DND-41 (cell line): ENCODE results near the gene CABLES2.

Experiments
- ATAC-seq: fragments of 200-7000 bp; cut with Tn5 transposase; 3 replicates; pipeline ENCODE4 v1.9.1; 2021; ENCODE audit warnings: low read depth; ENCODE audit not compliant: insufficient read depth
- DNase-seq: peaks from one replicate; pipeline ENCODE4 v3.0.0-alpha.2; 2020
- H2AFZ ChIP-seq: 2 replicates; pipeline ENCODE4 v1.6.0; 2012; ENCODE audit warnings: low read depth, low read length
- H3K27ac ChIP-seq: 2 replicates; pipeline ENCODE4 v1.5.1; 2012; ENCODE audit warnings: low read length, inconsistent platforms
- H3K27me3 ChIP-seq: fragments of 200-600 bp; sonication (generic); 2 replicates; pipeline ENCODE4 v1.6.0; 2012; ENCODE audit warnings: low read length, mild to moderate bottlenecking, inconsistent platforms; ENCODE audit not compliant: insufficient read depth, poor library complexity
- H3K36me3 ChIP-seq: 2 replicates; pipeline ENCODE4 v1.5.1; 2012; ENCODE audit warnings: low read length, inconsistent platforms; ENCODE audit not compliant: insufficient read depth
- H3K4me1 ChIP-seq: 2 replicates; pipeline ENCODE4 v1.5.1; 2012; ENCODE audit warnings: mild to moderate bottlenecking, low read length; ENCODE audit not compliant: insufficient read depth
- H3K4me2 ChIP-seq: 2 replicates; pipeline ENCODE4 v1.6.0; 2012; ENCODE audit warnings: mild to moderate bottlenecking, moderate library complexity, low read length, inconsistent platforms; ENCODE audit not compliant: insufficient read depth
- H3K4me3 ChIP-seq, 2 experiments: fragments of 200-600 bp in 1 of 2; shearing (Covaris generic) in 1 of 2; 2 replicates each; pipeline ENCODE4 v1.5.1; 2012 to 2016; ENCODE audit warnings: inconsistent platforms in 2 of 2, low read length in 2 of 2, mild to moderate bottlenecking in 2 of 2, low read depth in 1 of 2, moderate library complexity in 1 of 2
- H3K79me2 ChIP-seq: 2 replicates; pipeline ENCODE4 v1.6.0; 2012; ENCODE audit warnings: low read length, inconsistent platforms; ENCODE audit not compliant: insufficient read depth
- H3K9ac ChIP-seq: 2 replicates; pipeline ENCODE4 v1.6.0; 2012; ENCODE audit warnings: low read depth, mild to moderate bottlenecking, inconsistent platforms, low read length, moderate library complexity
- H3K9me3 ChIP-seq: 2 replicates; pipeline ENCODE4 v1.5.1; 2012; ENCODE audit warnings: low read length, moderate library complexity, mild to moderate bottlenecking, inconsistent platforms; ENCODE audit not compliant: insufficient read depth, severe bottlenecking
- H4K20me1 ChIP-seq: 2 replicates; pipeline ENCODE4 v1.6.0; 2012; ENCODE audit warnings: low read length; ENCODE audit not compliant: insufficient read depth
- EZH2 ChIP-seq: IDR thresholded peaks from 3 replicates; pipeline ENCODE4 v1.6.1; 2012; ENCODE audit warnings: borderline replicate concordance, low read depth, mild to moderate bottlenecking, moderate library complexity, low read length, inconsistent platforms; ENCODE audit not compliant: severe bottlenecking
- TF ChIP-seq, protein P1 (sequence below): IDR thresholded peaks from 2 replicates; pipeline ENCODE4 v1.5.1; 2012; ENCODE audit warnings: borderline replicate concordance, low read length, moderate library complexity, mild to moderate bottlenecking; ENCODE audit not compliant: poor library complexity, severe bottlenecking; ENCODE audit errors: extremely low read depth

The CABLES2 gene

DNA sequence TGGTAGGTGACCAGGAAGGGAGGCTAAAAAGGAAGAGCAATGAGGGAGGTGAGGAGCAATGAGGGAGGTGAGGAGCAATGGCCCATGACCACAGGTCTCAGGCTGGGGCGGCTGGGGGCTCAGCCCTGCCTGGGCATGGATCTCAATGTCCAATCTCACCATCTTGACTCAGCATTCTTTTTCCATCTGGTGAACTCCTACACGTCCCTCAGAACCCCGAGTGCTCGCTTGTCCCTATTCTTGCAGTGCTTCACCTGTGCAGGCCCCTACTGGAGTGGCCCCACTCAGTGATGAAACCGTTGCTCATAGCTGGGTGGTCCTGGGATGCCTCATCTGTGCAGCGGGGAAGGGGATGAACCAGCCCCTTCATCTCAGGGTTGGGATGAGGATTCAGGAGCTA, 37.2 kb upstream of the CABLES2 start:
- DNase-seq (no peak), ATAC-seq (no peak)
- no peaks in the 10 kb centered on the region for H3K79me2 ChIP-seq
- H3K4me1 ChIP-seq, result no peaks in the 10 kb centered on the region
- no peak overlapping the region for H2AFZ ChIP-seq
- no peak overlapping the region for H3K4me2 ChIP-seq
- peaks cover 5% of the 10 kb centered on the region for H3K27me3 ChIP-seq
- H3K36me3 ChIP-seq, result no peaks in the 10 kb centered on the region
- no peak overlapping the region for H3K4me3 ChIP-seq
- H4K20me1 ChIP-seq, result peaks cover 30% of the 10 kb centered on the region; the same call in 1 of the 2 replicates
- no peak overlapping the region for H3K27ac ChIP-seq
- no peak overlapping the region for H3K9ac ChIP-seq
- TF ChIP-seq EZH2, result no peak
- TF ChIP-seq, protein P1, sequence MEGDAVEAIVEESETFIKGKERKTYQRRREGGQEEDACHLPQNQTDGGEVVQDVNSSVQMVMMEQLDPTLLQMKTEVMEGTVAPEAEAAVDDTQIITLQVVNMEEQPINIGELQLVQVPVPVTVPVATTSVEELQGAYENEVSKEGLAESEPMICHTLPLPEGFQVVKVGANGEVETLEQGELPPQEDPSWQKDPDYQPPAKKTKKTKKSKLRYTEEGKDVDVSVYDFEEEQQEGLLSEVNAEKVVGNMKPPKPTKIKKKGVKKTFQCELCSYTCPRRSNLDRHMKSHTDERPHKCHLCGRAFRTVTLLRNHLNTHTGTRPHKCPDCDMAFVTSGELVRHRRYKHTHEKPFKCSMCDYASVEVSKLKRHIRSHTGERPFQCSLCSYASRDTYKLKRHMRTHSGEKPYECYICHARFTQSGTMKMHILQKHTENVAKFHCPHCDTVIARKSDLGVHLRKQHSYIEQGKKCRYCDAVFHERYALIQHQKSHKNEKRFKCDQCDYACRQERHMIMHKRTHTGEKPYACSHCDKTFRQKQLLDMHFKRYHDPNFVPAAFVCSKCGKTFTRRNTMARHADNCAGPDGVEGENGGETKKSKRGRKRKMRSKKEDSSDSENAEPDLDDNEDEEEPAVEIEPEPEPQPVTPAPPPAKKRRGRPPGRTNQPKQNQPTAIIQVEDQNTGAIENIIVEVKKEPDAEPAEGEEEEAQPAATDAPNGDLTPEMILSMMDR, result no peak
- H3K9me3 ChIP-seq, result no peaks in the 10 kb centered on the region

DNA sequence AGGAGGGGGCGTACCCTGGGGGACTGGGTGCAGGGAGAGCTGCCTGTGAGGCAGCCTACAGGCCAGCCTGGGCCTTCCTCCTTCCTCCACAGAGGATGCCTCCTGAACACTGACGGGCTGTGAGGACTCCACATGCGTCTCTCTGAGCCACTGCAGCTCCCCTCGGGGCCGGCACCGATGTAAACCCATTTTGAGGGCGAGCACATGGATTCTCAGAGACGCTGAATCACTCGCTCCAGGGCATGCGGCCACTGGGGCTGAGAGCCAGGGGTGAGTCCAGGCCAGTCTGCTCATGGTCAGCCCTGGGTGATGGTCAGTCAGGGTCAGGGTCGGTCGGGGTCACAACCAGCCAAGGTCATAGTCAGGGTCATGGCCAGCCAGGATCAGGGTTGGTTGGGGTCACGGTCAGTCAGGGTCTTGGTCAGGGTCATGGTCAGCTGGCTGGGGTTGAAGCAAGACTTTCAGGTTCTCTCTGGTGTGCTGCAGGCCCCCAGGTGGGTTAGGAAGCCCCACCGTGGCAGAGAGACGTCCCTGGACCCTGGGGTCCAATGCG, 35.0 kb upstream of the CABLES2 start:
- Histone ChIP-seq H4K20me1 (peaks cover 33% of the 10 kb centered on the region; the same call in 1 of the 2 replicates), H3K36me3 (no peaks in the 10 kb centered on the region), H3K4me3 (no peak overlapping the region), H3K9ac (no peak overlapping the region), H3K79me2 (no peaks in the 10 kb centered on the region), H3K27ac (no peak overlapping the region), H3K27me3 (peaks cover 5% of the 10 kb centered on the region), H3K4me1 (no peaks in the 10 kb centered on the region), H3K4me2 (no peak overlapping the region), H2AFZ (no peak overlapping the region), H3K9me3 (no peaks in the 10 kb centered on the region)
- TF ChIP-seq, protein P1, result no peak
- no peak for TF ChIP-seq EZH2
- no peak for ATAC-seq
- DNase-seq, result no peak

DNA sequence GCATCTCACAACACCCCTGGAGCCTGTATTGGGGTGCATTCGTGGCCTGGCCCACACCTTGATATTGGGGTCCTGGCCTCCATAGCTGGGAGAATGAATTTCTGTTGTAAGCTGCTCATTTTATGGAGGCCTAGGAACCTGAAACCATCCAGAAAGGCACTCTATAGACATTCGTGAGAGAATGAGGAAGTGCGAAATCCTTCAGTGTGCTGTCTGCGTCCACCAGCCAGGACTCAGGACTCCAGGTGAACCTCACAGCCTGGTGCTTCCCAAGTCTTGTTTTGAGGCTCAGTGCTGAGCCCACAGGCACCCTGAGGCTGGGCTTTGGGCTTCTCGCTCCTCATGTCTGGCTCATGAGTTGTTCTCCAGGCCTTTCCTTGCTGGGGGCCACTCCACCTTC, 32.1 kb upstream of the CABLES2 start:
- Histone ChIP-seq H3K36me3 (no peaks in the 10 kb centered on the region), H3K9me3 (no peaks in the 10 kb centered on the region), H2AFZ (no peak overlapping the region), H3K4me3 (no peak overlapping the region), H3K79me2 (no peaks in the 10 kb centered on the region), H3K27ac (no peak overlapping the region), H3K27me3 (peaks cover 15% of the 10 kb centered on the region), H4K20me1 (peaks cover 33% of the 10 kb centered on the region), H3K9ac (no peak overlapping the region), H3K4me2 (no peak overlapping the region), H3K4me1 (no peaks in the 10 kb centered on the region)
- DNase-seq (no peak), ATAC-seq (no peak)
- no peak for TF ChIP-seq EZH2
- TF ChIP-seq, protein P1, result no peak

DNA sequence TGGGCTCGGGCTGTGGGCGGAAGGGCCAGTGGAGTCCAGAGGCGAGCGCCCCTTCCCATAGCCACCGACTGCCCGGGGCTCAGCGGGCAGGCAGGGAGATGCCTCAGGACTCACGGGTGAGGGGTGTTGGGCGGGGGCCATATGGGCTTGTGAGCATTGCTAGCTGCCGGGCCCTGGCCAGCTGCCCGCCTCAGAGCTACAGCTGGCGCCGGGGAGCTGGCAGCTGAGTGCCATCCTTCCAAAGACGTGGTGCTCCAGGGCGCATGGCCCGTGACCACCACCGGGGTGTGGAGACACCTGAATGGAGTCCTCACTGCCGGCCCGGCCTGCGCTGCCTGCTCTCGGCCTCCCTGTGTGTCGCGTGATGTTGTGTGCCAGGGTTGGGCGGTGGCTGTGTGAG, 30.8 kb upstream of the CABLES2 start:
- Histone ChIP-seq H3K9me3 (no peaks in the 10 kb centered on the region), H3K27me3 (peaks cover 15% of the 10 kb centered on the region), H3K36me3 (no peaks in the 10 kb centered on the region), H3K79me2 (no peaks in the 10 kb centered on the region), H3K9ac (no peak overlapping the region), H3K4me1 (no peaks in the 10 kb centered on the region), H3K4me2 (no peak overlapping the region), H3K27ac (no peak overlapping the region), H4K20me1 (peaks cover 34% of the 10 kb centered on the region), H3K4me3 (no peak overlapping the region), H2AFZ (no peak overlapping the region)
- TF ChIP-seq, protein P1, result no peak
- TF ChIP-seq EZH2, result no peak
- DNase-seq (no peak), ATAC-seq (no peak)
